Measurements from ENCODE around the gene ADRA2C.

ADRA2C gene

GRCh38 chr4:3816256-3816825, 50.2 kb downstream of the ADRA2C start:
- no peak for DNase-seq

GRCh38 chr4:3816983-3817960, 51.1 kb downstream of the ADRA2C start:
- DNase-seq: no peak
